GM10266 (cell line): ENCODE measurements around the gene PEMT.

Experiments used
- DNase-seq: peaks from one replicate; pipeline ENCODE4 v3.0.0; 2012; ENCODE audit errors: extremely low spot score
- CTCF ChIP-seq: IDR thresholded peaks from 2 replicates; pipeline ENCODE4 v1.5.1; 2012; ENCODE audit warnings: mild to moderate bottlenecking, low read depth; ENCODE audit not compliant: control insufficient read depth, insufficient read depth; ENCODE audit errors: missing control alignments

The PEMT gene

GRCh38 chr17:17612085-17613022 lies 20.8 kb upstream of the PEMT start:
- no peak for TF ChIP-seq CTCF
- no peak for DNase-seq

GRCh38 chr17:17609121-17609520 lies 17.6 kb upstream of the PEMT start:
- DNase-seq = no peak
- no peak for TF ChIP-seq CTCF

GRCh38 chr17:17606416-17607000 lies 15.0 kb upstream of the PEMT start:
- TF ChIP-seq CTCF = no peak
- DNase-seq = no peak

DNA sequence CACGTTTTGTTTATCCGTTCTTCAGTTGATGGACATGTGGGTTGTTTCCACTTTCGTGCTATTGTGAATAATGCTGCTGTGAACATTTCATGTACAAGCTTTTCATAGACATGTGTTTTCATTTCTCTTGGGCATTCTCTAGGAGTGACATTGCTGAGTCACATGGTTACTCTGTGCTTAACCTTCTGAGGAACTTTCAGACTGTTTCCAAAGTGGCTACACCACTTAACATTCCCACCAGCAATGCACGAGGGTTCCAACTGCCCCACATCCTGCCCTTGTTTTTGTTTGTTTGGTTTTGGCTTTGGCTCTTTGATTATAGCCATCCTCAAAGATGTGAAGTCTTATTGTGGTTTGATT lies 14.2 kb upstream of the PEMT start:
- no peak for TF ChIP-seq CTCF

GRCh38 chr17:17605083-17605728 lies 13.7 kb upstream of the PEMT start:
- no peak for DNase-seq
- no peak for TF ChIP-seq CTCF

More for the DNA sequence above, 14.2 kb upstream of the PEMT start:
- DNase-seq = no peak

DNA sequence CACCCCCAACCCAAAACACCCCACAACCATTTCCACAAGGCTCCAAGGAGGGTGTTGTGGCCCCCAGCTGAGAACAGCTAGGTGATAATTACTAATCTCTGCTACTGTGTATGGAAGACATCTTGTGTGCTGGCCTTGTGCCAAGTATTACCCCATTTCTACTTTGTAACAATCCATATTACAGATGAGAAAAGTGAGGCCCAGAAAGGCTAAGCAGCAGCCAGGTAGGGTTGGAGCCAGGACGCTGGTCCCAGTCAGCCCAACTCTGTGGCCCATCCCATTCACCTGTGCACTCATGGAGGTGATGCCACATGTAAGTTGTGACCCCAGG lies 12.4 kb upstream of the PEMT start:
- TF ChIP-seq CTCF = no peak
- no peak for DNase-seq

GRCh38 chr17:17603178-17603894 lies 11.8 kb upstream of the PEMT start:
- no peak for DNase-seq
- no peak for TF ChIP-seq CTCF
